Activated CD4-positive, alpha-beta T cell treated with anti-CD3 and anti-CD28 coated beads for 36 hours (primary cell): ENCODE data around the gene FNDC3A. TPM values are rescaled to one million over a fixed set of nuclear protein-coding genes. Genes with fewer than 3 reads are reported as not detected.

ENCODE experiments used
- ATAC-seq: fragments of 200-7000 bp; cut with Tn5 transposase; one replicate; pipeline ENCODE4 v1.10.0; 2021; ENCODE audit warnings: mild to moderate bottlenecking, moderate library complexity
- CTCF ChIA-PET: fragments of 350-600 bp; sonication (Branson Sonifier 250); formaldehyde crosslinking; loops from one replicate; lab custom pipeline; 2021; ENCODE audit warnings: antibody characterized with exemption; lab: Charles Lee
- POLR2A ChIA-PET: fragments of 350-600 bp; sonication (Branson Sonifier 250); formaldehyde crosslinking; loops from one replicate; lab custom pipeline; 2021; ENCODE audit warnings: antibody characterized with exemption, inconsistent platforms; lab: Charles Lee
- DNase-seq: peaks from one replicate; pipeline ENCODE4 v3.0.0-alpha.2; 2020
- H3K27ac Mint-ChIP-seq: one replicate; pipeline ENCODE4 v1.8.0; 2021; ENCODE audit warnings: mixed read lengths
- H3K27me3 Mint-ChIP-seq: one replicate; pipeline ENCODE4 v1.8.0; 2021; ENCODE audit warnings: mixed read lengths
- H3K36me3 Mint-ChIP-seq: one replicate; pipeline ENCODE4 v1.8.0; 2021; ENCODE audit warnings: low read depth, mixed read lengths
- H3K4me1 Mint-ChIP-seq: one replicate; pipeline ENCODE4 v1.8.0; 2021; ENCODE audit warnings: mixed read lengths
- H3K4me3 Mint-ChIP-seq: one replicate; pipeline ENCODE4 v1.8.0; 2021; ENCODE audit warnings: mild to moderate bottlenecking, moderate library complexity, mixed read lengths
- H3K9me3 Mint-ChIP-seq: one replicate; pipeline ENCODE4 v1.8.0; 2021; ENCODE audit warnings: low read depth, mixed read lengths
- intact Hi-C, 2 experiments: fragments of 100-400 bp; cut with DNase I in 1 of 2; cut with micrococcal nuclease in 1 of 2; formaldehyde crosslinking; loops; one replicate each; pipeline versions ENCODE4 v1.14.2 to v1.15.1; 2022 to 2024; cut with DNase I, micrococcal nuclease
- total RNA-seq, 2 experiments: library from RNA; stranded (reverse); gene quantifications; one replicate each; pipeline ENCODE4 v1.2.3, GENCODE V29; 2021

Gene FNDC3A
- total RNA-seq, 2 experiments from 2014 or later = 20.8 to 26.9 TPM

GRCh38 chr13:49241296-49241695 lies 265.6 kb downstream of the FNDC3A start:
- intact Hi-C loops = no loop called here
- Mint-ChIP-seq H3K4me1 (no peaks in the 10 kb centered on the region), H3K9me3 (no peaks in the 10 kb centered on the region), H3K27me3 (peaks cover 4% of the 10 kb centered on the region), H3K4me3 (no peak overlapping the region), H3K27ac (no peak overlapping the region), H3K36me3 (no peaks in the 10 kb centered on the region)
- DNase-seq (no peak), ATAC-seq (no peak)
- POLR2A ChIA-PET = no interaction called here
- CTCF ChIA-PET = interaction anchor here (1.9 to 4.0 kb wide), 2 partner anchors 39 to 43 kb away, joined by 4 to 24 read pairs; no protein-coding TSS in a partner anchor

GRCh38 chr13:49245101-49245500 lies 269.4 kb downstream of the FNDC3A start:
- Mint-ChIP-seq H3K36me3 (peaks cover 2% of the 10 kb centered on the region), H3K27me3 (peaks cover 2% of the 10 kb centered on the region), H3K27ac (no peak overlapping the region), H3K4me1 (peaks cover 19% of the 10 kb centered on the region), H3K4me3 (no peak overlapping the region), H3K9me3 (no peaks in the 10 kb centered on the region)
- intact Hi-C loops = loop anchor here in 1 of 2 experiments (5.0 kb wide), 1 partner anchor 268 kb away; the partner anchor contains the start of gene FNDC3A
- POLR2A ChIA-PET = interaction anchor here (0.6 to 0.8 kb wide), 2 partner anchors 17 to 201 kb away, joined by 3 read pairs; no protein-coding TSS in a partner anchor
- CTCF ChIA-PET = interaction anchor here (1.6 to 2.3 kb wide), 2 partner anchors 36 to 37 kb away, joined by 4 to 9 read pairs; no protein-coding TSS in a partner anchor
- no peak for DNase-seq
- ATAC-seq = no peak

- POLR2A ChIA-PET = interaction anchor here (0.6 kb wide), 2 partner anchors 247 to 249 kb away, joined by 3 to 5 read pairs; partner anchors contain the start of gene PHF11
- peak; percentile 30 for ATAC-seq
- intact Hi-C loops = loop anchor here in 1 of 2 experiments (1.0 to 5.0 kb wide), 5 partner anchors 198 to 689 kb away; partner anchors contain the start of genes CAB39L, FNDC3A, KPNA3 and SETDB2
Observed at GRCh38 chr13:49246850-49247642, 271.3 kb downstream of the FNDC3A start.

GRCh38 chr13:49247643-49248621 lies 272.2 kb downstream of the FNDC3A start, which contains the start of gene CDADC1:
CDADC1 (plus strand) TSS chr13:49247925; CDS start chr13:49248038, 113 bp downstream.
- peaks cover 5% of the 10 kb centered on the region for H3K36me3 Mint-ChIP-seq
- H3K27ac Mint-ChIP-seq = peak within 1 kb of the TSS; percentile 96
- CTCF ChIA-PET = interaction anchor here (0.6 to 2.0 kb wide), 6 partner anchors 9 to 166 kb away, joined by 3 to 9 read pairs (median 4); no protein-coding TSS in a partner anchor
- H3K4me1 Mint-ChIP-seq = peaks cover 34% of the 10 kb centered on the region
- H3K4me3 Mint-ChIP-seq = peak within 1 kb of the TSS; percentile 92
- DNase-seq (peak; percentile 96), ATAC-seq (peak; percentile 94)
- intact Hi-C loops = loop anchor here in 1 of 2 experiments (1.0 to 5.0 kb wide), 5 partner anchors 197 to 688 kb away; partner anchors contain the start of genes CAB39L, FNDC3A, KPNA3 and SETDB2
- H3K27me3 Mint-ChIP-seq = peaks cover 2% of the 10 kb centered on the region
- H3K9me3 Mint-ChIP-seq = no peaks in the 10 kb centered on the region
- POLR2A ChIA-PET = interaction anchor here (0.6 to 1.7 kb wide), 3 partner anchors 9 to 248 kb away, joined by 3 to 7 read pairs (median 3); partner anchors contain the start of genes CAB39L, PHF11 and SETDB2

More at GRCh38 chr13:49246850-49247642, 271.3 kb downstream of the FNDC3A start:
- Mint-ChIP-seq H3K9me3 (no peaks in the 10 kb centered on the region), H3K27me3 (peaks cover 2% of the 10 kb centered on the region), H3K36me3 (peaks cover 5% of the 10 kb centered on the region), H3K27ac (peak overlapping the region; percentile 96), H3K4me3 (peak overlapping the region; percentile 92), H3K4me1 (peaks cover 31% of the 10 kb centered on the region)
- no peak for DNase-seq
- CTCF ChIA-PET = interaction anchor here (0.6 to 2.0 kb wide), 4 partner anchors 10 to 165 kb away, joined by 3 to 6 read pairs (median 4); no protein-coding TSS in a partner anchor

- peak; percentile 5 for ATAC-seq
- no peaks in the 10 kb centered on the region for H3K9me3 Mint-ChIP-seq
- H3K36me3 Mint-ChIP-seq = peaks cover 8% of the 10 kb centered on the region
- intact Hi-C loops = loop anchor here in 1 of 2 experiments (5.0 kb wide), 1 partner anchor 271 kb away; the partner anchor contains the start of gene FNDC3A
- no peak for DNase-seq
- peaks cover 2% of the 10 kb centered on the region for H3K27me3 Mint-ChIP-seq
- H3K27ac Mint-ChIP-seq = peak overlapping the region; percentile 96
- ChIA-PET CTCF (interaction anchor here (1.4 to 2.0 kb wide), 3 partner anchors 8 to 32 kb away, joined by 3 to 9 read pairs (median 6); no protein-coding TSS in a partner anchor), POLR2A (interaction anchor here (0.8 to 1.7 kb wide), 2 partner anchors 8 to 195 kb away, joined by 3 to 7 read pairs; partner anchors contain the start of genes CAB39L and SETDB2)
- H3K4me3 Mint-ChIP-seq = peak overlapping the region; percentile 92
- H3K4me1 Mint-ChIP-seq = peaks cover 39% of the 10 kb centered on the region
Observed at GRCh38 chr13:49248622-49249002, 272.9 kb downstream of the FNDC3A start.

- H3K4me3 Mint-ChIP-seq = no peak overlapping the region
- POLR2A ChIA-PET = no interaction called here
- peaks cover 28% of the 10 kb centered on the region for H3K36me3 Mint-ChIP-seq
Observed at GRCh38 chr13:49251326-49251725, 275.6 kb downstream of the FNDC3A start.

GRCh38 chr13:49253310-49253709 lies 277.6 kb downstream of the FNDC3A start:
- peaks cover 66% of the 10 kb centered on the region for H3K4me1 Mint-ChIP-seq
- H3K4me3 Mint-ChIP-seq = no peak overlapping the region
- no peak overlapping the region for H3K27ac Mint-ChIP-seq
- DNase-seq (peak; percentile 16), ATAC-seq (peak; percentile 47)
- ChIA-PET CTCF (no interaction called here), POLR2A (no interaction called here)
- peaks cover 37% of the 10 kb centered on the region for H3K36me3 Mint-ChIP-seq
- intact Hi-C loops = no loop called here
- H3K9me3 Mint-ChIP-seq = no peaks in the 10 kb centered on the region
- H3K27me3 Mint-ChIP-seq = no peaks in the 10 kb centered on the region

More at GRCh38 chr13:49251326-49251725, 275.6 kb downstream of the FNDC3A start:
- Mint-ChIP-seq H3K27me3 (no peaks in the 10 kb centered on the region), H3K27ac (no peak overlapping the region), H3K9me3 (no peaks in the 10 kb centered on the region), H3K4me1 (peaks cover 60% of the 10 kb centered on the region)
- intact Hi-C loops = no loop called here
- DNase-seq (no peak), ATAC-seq (no peak)
- CTCF ChIA-PET = interaction anchor here (0.6 to 2.1 kb wide), 4 partner anchors 11 to 32 kb away, joined by 3 to 8 read pairs (median 4); no protein-coding TSS in a partner anchor

- Mint-ChIP-seq H3K9me3 (no peaks in the 10 kb centered on the region), H3K4me3 (no peak overlapping the region), H3K27me3 (no peaks in the 10 kb centered on the region), H3K36me3 (peaks cover 37% of the 10 kb centered on the region), H3K27ac (no peak overlapping the region), H3K4me1 (peaks cover 62% of the 10 kb centered on the region)
- intact Hi-C loops = no loop called here
- DNase-seq (no peak), ATAC-seq (no peak)
- CTCF ChIA-PET = interaction anchor here (1.2 kb wide), 1 partner anchor 335 kb away, joined by 3 read pairs; no protein-coding TSS in a partner anchor
- POLR2A ChIA-PET = no interaction called here
Observed at GRCh38 chr13:49254007-49254406, 278.3 kb downstream of the FNDC3A start.

- ATAC-seq = no peak
- DNase-seq = no peak
- ChIA-PET POLR2A (interaction anchor here (1.4 kb wide), 1 partner anchor 8 kb away, joined by 7 read pairs; the partner anchor contains the start of gene CDADC1), CTCF (interaction anchor here (1.9 kb wide), 1 partner anchor 9 kb away, joined by 6 read pairs; the partner anchor contains the start of gene CDADC1)
- H3K27ac Mint-ChIP-seq = no peak overlapping the region
- no peak overlapping the region for H3K4me3 Mint-ChIP-seq
- H3K4me1 Mint-ChIP-seq = peaks cover 42% of the 10 kb centered on the region
- H3K36me3 Mint-ChIP-seq = peaks cover 40% of the 10 kb centered on the region
- no peaks in the 10 kb centered on the region for H3K9me3 Mint-ChIP-seq
- intact Hi-C loops = no loop called here
- no peaks in the 10 kb centered on the region for H3K27me3 Mint-ChIP-seq
Observed at GRCh38 chr13:49256841-49257240, 281.1 kb downstream of the FNDC3A start.
